HG03354 (cell line): ENCODE data around the gene ASB9.
A peak's percentile ranks its signal among the peaks of the same experiment; 100 is the strongest.

ENCODE experiments used
- ATAC-seq: cut with Tn5 transposase; IDR thresholded peaks from one replicate; pipeline ENCODE4 v1.9.1; 2021; ENCODE audit warnings: mild to moderate bottlenecking; ENCODE audit not compliant: unreplicated experiment, poor library complexity, severe bottlenecking

ASB9 gene

DNA sequence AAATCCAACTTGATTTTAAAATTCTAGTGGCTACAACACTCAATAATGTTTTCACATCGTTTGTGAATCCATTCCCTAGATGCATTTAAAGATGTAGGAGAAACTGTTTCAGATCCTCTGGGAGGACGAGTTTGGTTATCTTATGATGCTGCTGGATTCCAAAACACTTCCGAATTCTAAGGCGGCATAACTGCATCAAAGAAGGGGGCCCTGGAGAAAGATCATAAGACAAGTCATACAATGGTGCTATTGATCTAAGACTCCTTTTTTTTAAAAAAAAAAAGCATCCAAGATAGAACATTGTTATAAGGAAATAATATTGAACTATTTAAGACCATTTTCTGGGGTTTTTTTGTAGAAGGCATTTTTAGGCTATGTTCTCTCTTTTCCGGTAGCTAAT is 25.5 kb downstream of the ASB9 start:
- ATAC-seq: no peak

DNA sequence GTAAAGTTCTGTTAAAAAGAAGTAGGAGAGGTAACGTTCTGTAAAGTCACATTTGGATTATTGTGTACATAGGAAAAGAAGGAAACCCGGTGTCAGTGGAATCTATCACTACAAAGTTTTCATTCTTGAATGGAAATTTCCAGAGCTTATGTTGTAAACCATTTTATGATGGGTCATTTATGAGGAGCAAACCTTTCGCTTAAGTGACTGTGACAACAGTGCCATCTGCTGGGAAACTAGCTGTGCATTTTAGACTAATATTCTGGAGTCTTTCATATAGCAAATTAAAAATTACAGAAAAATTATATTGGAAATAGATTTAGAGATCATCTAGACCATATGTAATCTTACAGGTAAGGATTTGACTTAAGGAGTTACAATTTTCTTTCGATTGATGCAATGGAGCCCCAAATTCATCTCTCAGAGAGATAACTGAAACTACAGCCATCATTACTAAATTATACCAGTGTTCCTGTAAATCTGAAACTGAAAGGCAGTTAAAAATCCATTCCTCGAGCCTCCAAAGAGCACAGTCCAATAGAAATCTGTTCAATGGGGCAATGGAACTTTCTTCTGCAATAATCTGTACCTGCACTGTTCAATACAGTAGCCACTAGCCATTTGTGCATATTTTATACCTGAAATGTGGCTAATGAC is 26.9 kb downstream of the ASB9 start:
- peak; percentile 62 for ATAC-seq

DNA sequence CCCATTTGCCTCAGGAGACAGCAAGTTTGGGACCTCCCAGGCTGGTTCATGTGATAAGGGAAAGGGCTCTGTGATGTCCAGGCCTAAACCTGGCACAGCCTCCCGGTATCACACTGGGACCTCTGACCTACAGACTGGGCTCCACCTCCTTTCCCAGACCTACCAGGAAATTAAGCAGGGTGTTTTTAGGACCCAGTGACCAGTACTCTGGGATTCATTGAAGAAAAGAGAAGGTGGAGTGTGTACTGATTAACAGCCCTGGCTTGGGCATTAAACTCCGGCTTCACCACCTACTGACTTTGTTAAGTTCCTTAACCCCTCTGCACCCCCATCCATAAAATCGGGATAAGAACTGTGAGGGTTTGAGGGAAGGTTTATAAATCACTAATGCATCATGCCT is 28.6 kb downstream of the ASB9 start:
- no peak for ATAC-seq

DNA sequence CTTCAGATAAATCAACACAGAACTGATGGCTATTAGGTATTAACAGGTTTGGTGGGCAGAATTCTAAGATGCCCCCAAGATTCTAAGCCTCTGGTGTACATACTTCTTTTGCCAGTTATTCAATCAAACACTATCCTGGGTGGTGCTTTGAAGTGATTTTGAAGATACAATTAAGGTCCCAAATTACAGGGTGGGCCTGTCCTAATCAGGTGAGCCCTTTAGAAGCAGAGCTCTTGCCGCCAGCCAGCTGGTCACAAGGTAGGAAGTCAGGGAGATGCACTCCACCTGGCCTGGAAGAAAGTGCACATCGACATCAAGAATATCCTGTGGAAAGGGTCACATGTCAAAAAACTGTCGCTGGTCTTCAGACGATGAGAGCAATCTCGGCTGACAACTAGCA is 29.5 kb downstream of the ASB9 start:
- ATAC-seq: no peak

DNA sequence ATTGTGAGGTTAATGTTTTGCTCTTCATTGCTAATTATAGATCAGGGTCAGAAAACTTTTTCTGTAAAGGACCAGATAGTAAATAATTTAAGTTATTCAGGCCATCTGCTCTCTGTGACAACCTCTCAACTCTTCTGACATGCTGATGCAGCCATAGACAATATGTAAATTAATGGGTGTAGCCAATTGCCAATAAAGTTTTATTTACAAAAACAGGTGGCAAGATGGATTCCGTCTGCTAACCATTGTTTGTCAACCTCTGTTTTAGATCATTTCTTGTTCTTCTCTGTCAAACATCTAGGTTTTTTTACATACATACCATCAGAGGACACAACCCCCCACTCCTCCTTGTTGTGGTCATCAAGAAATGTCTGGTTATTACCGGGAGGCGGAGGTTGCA is 33.7 kb downstream of the ASB9 start:
- no peak for ATAC-seq

DNA sequence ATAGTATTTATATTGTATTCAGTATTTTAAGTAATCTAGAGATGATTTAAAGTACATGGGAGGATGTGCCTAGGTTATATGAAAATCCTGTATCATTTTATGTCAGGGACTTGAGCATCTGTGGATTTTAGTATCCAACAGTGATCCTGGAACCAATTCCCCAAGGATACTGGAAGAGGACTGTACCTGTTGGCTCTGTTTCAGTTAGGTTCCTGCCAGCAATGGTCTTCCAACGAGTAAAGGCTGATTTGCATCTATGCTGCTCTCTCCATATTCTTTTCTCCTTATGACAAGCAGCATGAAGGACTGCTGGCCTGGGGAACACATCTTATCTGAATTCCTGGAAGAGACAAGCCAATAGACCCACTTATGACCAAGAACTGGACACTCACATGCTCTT is 34.9 kb downstream of the ASB9 start:
- ATAC-seq: no peak

DNA sequence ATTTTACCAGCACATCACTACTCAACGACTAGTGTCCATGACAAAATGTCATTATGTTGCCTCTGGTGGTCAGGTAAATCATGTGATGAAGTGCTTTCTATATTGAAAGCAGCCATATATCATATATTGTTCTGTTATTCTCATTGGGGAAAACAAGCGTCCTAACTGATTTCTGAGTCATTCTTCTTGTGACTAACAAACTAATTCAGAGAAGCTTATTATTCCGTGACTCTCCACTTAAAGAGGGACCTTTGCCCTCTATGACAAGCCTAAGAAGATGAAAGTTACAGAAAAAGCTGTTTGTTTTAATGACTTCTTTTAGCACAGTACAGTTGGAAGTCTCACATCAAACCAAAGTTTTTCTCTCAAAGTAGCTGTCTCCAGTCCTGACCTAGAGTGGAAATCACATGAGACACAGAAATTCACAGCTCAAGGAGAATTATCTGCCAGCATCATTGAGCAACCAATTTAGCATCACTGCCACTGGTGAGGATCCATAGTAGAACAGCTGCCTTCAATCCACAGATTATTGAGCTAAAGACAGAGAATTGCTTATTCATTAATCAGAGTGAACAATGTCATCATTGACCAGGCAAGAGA is 36.4 kb downstream of the ASB9 start:
- ATAC-seq: no peak

DNA sequence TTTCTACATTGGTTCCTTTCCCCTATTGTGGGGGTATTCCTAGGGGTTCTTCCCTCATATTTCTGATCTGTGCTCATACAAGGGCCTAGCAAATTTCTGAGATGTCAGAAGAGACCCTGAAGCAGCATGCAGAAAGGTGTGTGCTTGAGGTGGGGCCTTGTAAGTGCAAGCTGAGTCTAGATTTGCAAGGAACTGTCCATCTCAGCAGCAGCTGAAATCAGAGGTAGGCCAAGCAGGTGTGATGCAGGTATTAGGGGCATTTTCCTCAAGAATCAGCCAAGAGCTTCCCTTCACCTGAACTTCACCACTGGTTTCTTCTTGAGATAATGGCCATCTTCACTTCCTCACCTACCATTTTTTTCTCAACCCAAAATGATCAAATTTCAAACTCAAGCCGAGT is 45.1 kb downstream of the ASB9 start:
- no peak for ATAC-seq

DNA sequence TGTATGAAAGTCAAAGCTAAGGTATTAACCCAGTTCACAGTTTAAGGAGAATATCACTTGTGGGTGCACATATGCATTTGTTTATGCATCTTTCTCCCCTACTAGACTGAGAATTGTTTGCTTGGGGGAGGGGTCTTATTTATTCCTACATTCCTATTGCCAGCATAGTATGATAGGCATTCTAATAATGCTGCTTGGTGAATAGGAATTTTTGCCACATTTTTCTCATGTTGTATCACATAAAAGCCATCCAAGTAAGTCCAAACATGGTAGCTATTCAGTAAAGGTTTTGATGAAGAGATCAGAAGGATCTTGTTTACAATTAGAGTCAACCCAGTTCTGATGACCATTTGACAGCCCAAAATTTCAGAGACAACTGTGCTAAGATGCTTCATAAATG is 48.6 kb downstream of the ASB9 start:
- no peak for ATAC-seq

DNA sequence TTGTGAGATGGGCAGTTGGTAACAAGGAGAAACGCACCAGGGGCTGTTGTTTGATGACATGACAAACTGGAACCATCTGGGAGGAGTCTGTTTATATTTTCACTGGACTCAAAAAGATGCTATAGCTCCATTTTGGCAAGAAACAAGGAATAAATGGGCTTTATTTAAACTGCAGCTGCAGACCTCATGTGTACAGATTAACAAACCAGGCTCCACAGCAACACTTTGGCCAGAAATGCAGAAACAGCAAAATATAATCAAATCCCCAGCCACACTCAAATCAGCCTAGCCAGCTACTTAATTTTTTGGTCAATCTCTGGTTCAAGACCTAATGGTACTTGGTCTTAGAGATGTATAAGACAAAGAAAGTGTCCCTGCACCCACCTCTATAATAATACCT is 52.7 kb downstream of the ASB9 start:
- no peak for ATAC-seq

DNA sequence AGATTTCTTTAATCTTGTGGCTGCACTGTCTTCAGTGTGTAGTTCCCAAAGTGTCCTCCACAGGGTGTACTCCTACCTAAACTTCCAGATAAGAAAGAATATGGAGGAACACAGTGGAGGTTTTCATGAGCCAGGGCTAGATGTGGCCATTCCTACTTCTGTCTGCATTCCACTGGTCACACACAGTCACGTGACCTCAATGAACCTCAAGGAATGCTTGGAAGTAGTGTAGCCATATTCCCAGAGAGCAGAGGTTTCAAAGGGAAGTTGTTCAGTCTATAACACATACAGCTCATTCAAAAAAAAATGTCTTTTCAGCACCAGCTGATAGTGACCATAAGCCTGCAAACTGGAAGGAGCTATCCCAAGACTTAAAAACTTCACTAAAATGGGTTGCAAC is 53.6 kb downstream of the ASB9 start:
- no peak for ATAC-seq

DNA sequence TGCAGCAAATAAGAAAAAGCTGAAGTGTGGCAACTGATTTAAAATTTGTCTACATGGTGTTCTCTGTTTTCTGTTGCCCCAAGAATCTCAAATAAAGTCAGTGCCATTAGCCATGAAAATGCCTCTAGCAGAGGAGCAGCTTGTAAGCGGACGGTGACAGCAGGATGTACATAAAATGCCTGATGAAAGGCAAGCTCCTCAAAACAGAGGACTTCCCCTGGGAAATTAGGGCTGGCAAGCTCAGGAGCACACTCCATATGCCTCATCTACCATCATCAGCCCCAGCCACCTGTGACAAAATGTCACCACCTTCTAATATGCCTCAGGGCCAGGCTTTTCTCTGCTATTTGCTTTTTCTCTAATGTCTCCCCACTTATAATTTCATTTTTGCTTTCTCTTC is 54.5 kb downstream of the ASB9 start:
- ATAC-seq: no peak

DNA sequence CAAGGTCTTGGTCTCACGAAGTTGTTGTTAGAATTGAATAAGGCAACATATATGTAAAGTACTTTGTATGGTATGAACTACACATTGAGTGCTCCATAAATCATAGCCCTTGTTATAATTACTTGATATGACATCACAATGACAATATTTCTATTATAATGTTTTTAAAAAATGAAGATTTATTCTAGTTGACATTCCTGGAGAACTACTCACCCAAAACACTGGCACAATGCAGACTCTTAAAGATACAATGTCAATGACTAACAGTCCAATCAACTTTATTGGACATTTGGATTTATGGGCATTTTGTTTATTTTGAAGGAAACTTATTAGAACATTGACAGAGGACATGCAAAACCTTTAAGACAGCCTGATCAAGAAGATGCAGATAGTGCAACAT is 55.3 kb downstream of the ASB9 start:
- ATAC-seq: no peak

DNA sequence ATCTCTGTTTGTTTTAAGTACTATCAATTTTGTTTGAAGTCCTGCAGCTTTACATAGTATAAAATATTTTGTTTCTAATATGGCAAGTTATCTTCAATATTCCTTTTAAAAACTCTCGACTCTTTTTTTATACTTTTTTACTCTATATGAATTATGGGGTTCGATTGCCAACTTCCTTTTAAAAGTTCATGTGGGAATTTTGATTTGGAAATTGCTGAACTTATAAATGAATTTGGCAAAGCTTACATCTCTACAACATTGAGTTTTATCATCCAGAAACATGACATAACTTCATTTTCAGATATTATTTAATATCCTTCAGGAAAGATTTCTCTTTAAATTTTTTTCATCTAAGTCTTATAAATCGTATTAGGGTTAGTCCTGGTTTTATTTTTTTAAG is 60.8 kb downstream of the ASB9 start:
- ATAC-seq: no peak

DNA sequence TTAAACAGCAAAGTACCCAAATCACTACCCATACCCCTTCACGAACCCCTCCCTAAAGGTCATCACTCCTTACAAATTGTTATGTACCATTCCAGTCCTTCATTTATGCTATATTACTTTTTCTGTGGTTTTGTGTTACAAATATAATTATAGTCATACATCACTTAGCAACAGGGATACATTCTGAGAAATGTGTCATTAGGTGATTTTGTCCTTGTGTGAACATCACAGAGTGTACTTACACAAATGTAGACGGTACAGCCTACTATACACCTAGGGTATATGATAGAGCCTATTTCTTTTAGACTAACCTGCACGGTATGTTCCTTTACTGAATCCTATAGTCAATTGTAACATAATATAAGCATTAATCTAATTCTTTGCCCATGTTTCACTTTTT is 61.9 kb downstream of the ASB9 start:
- ATAC-seq: no peak

DNA sequence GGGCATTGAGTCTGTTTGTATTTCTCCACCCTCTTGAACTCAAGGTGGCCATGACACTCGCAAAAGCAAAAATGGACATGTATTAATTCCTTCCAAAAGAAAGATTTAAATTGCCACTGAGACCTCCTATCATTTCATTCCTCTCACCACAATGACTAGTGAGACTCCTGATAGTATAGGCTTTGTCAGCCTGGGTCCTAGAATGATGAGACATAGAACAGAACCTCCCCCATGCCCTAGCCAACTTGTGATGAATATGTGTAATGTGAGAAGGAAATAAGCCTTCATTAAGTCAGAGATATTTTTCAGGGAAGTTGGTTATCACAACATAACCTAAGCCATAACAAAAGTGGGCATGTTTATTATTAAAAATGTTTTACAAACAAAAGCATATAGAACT is 62.5 kb downstream of the ASB9 start:
- no peak for ATAC-seq

DNA sequence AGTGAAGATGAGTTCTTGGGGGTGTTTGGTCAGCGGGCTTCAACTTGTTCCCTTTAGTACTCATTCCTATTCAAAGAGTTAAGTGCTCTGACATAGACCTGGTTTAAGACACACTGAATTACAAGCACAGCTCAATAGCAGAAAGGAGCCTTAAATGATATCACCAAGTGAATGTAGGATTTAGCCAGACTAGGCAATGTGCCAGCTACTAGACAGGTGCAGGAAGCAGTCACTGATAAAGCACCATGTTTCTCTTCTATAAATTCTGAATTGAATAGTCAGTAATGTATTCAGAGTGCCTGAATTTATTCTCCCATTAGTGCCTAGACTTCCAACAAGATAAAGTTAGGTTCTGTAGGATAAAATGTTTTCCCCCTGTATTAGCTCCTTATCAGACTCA is 63.6 kb downstream of the ASB9 start:
- no peak for ATAC-seq

DNA sequence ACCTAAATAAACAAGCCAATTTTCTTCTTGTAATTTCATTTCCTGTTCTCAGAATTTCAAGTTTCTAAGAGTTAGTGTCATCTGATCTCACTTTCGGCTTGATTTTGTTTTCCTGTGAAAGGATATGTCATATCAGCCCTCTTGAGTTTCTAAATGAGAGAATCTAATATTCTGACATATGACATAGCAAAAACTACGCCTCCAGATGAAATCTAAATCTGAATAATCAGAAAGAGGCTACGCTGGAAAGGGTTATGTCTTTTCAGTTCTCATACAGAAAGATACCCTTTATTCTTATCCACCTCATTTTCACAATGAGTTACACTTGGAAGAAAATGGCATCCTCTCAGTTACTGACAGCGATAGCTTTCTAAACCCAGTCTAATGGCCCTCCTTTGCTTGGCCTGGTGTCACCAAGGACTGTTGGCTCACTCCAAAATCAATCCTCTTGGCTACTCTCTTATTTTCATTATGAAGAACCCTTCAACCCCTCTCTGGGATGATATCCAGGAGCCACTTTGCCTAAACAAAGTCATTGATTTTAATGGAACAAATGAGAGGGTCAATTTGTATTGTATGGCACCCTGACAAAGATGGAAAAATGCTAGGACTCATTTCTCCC is 65.6 kb downstream of the ASB9 start:
- ATAC-seq: peak; percentile 85

DNA sequence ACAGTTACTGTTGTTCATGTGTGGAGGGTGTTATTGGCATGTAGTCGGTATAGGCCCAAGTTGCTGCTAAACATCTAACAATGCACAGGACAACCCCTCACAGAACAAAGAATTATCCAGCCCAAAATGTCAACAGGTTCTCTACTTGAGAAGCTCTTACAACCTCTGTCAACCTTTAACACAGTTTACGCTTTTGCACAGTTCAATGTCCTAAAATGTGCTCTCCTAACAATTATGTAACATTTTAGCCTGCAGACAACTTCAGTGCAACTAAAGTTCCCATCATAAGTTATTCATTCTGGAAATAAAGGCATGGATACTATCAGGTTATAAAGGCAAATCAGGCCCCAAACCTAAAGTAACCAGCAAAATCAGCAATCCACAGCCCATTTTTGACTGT is 66.2 kb downstream of the ASB9 start:
- ATAC-seq: peak; percentile 19

DNA sequence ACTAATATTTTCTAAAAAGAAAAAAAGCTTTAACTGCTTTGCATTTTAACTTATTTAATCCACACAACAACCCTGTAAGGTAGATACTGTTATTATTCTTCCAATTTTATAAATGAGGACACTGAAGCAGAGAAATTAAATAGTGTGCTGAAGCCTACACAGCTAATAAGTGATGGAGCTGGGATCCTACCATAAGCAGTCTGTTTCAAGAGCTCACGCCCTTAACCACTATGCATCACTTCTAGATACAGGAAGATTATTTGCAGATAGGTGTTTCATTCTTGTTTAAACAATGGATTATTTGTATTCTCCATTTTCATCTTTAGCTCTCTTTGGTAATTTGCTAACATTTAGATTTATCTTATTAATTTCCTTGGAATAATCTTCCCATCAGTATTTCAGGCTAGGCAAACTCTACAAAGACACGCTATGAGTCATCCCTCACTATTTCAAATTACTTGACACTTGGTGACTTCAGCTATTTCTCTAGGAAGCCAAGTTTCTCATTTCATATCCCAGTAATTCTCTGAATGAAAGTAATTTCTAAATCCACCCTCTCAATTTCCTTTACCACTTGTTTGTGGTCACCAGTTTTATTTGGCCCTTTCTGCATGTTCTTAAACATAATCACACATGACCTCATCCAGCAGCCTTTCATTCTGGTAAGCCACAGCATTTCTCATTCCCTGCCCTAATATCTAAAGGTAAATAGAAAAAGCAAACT is 67.3 kb downstream of the ASB9 start:
- peak; percentile 36 for ATAC-seq

DNA sequence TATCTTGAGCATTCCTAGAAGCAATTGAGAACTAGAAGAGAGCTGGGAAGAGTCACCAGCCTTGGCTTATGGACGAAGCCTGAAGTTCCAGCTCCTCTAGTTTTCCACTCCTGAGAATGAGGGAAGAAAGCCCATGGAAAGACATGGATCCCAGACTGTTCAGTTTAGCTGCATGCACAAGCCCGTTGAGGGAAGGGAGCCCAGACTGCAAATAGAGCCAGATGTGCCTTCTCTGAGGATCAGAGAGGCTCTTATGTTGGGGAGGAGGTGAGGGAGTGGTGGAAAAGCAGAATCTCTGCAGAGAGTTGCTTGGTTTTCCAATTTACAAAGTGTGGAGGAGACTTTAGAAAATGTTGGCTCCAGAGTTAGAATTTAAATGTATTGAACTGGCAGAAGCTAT is 69.0 kb downstream of the ASB9 start:
- ATAC-seq: no peak
